Endothelial cell of umbilical vein (primary cell): ENCODE measurements around the gene EXOC3L1.

Experiments
- CTCF ChIP-seq, 2 donors: IDR thresholded peaks; 1 replicate in 1 of 2; 2 replicates in 1 of 2; pipeline ENCODE4 v1.5.1; 2011; ENCODE audit warnings: low read length in 2 of 2, mild to moderate bottlenecking in 2 of 2, moderate library complexity in 2 of 2, control low read depth in 1 of 2, inconsistent platforms in 1 of 2, low read depth in 1 of 2; ENCODE audit not compliant: insufficient read depth in 1 of 2; ENCODE audit errors: extremely low read depth in 1 of 2
- EZH2 ChIP-seq: IDR thresholded peaks from 2 replicates; pipeline ENCODE4 v1.6.1; 2012; ENCODE audit warnings: borderline replicate concordance, low read depth, mild to moderate bottlenecking, moderate library complexity, low read length, inconsistent platforms; ENCODE audit not compliant: severe bottlenecking
- GATA2 ChIP-seq: IDR thresholded peaks from 2 replicates; pipeline ENCODE4 v1.7.0; 2011; ENCODE audit warnings: low read depth, mild to moderate bottlenecking, moderate library complexity, mixed read lengths, low read length; ENCODE audit not compliant: insufficient read length, insufficient read depth
- JUN ChIP-seq: IDR thresholded peaks from 2 replicates; pipeline ENCODE4 v1.6.1; 2011; ENCODE audit warnings: borderline replicate concordance, low read depth; ENCODE audit not compliant: insufficient read length, insufficient read depth
- MAX ChIP-seq: IDR thresholded peaks from 2 replicates; pipeline ENCODE4 v1.6.1; 2011; ENCODE audit not compliant: insufficient read depth, insufficient read length
- MYC ChIP-seq: IDR thresholded peaks from one replicate; pipeline ENCODE4 v1.6.1; 2011; ENCODE audit warnings: mild to moderate bottlenecking, low read depth, low read length
- POLR2A ChIP-seq: IDR thresholded peaks from 2 replicates; pipeline ENCODE4 v1.6.1; 2012; ENCODE audit warnings: low read depth, mild to moderate bottlenecking, control low read depth, low read length
- POLR2AphosphoS5 ChIP-seq: IDR thresholded peaks from 2 replicates; pipeline ENCODE4 v1.6.1; 2012; ENCODE audit warnings: low read depth, mild to moderate bottlenecking, control low read depth, low read length, moderate library complexity; ENCODE audit not compliant: insufficient read depth

GRCh38 chr16:67237396-67238277, 47.7 kb upstream of the EXOC3L1 start:
- TF ChIP-seq CTCF (IDR thresholded peaks at IDR 0.05; ENCODE audit: extremely low read depth in 1 of 2, insufficient read depth in 1 of 2, low read depth in 1 of 2, low read length in 2 of 2) = no peak
- no peak for TF ChIP-seq POLR2AphosphoS5
- no peak for TF ChIP-seq MYC
- no peak for TF ChIP-seq POLR2A
- TF ChIP-seq MAX = no peak
- no peak for TF ChIP-seq EZH2
- TF ChIP-seq JUN = no peak
- no peak for TF ChIP-seq GATA2
